Measurements from ENCODE around the gene EGFL6. TPM values are rescaled to one million over a fixed set of nuclear protein-coding genes. Genes with fewer than 3 reads are reported as not detected.

The EGFL6 gene
- total and polyA plus RNA-seq, 12 donors: 1.00 TPM; not detected in 11

GRCh38 chrX:13538414-13538813, 31.0 kb upstream of the EGFL6 start:
- H3K9me3 ChIP-seq (replicated peaks in 1 of 3): no peaks in the 10 kb centered on the region
- WGBS, 4 donors: 73 to 96% (median 86%) methylated on average over 3 of the region's 3 CpGs
- no peak for DNase-seq
- H3K4me1 ChIP-seq (replicated peaks in 1 of 2): no peaks in the 10 kb centered on the region
- H3K27ac ChIP-seq: no peak overlapping the region
- no peak overlapping the region for H3K4me3 ChIP-seq
- TF ChIP-seq CTCF (IDR thresholded peaks at IDR 0.05) (no peak), POLR2A (IDR thresholded peaks at IDR 0.05) (no peak)
- H3K36me3 ChIP-seq (replicated peaks in 1 of 2): no peaks in the 10 kb centered on the region
- peaks cover 16% of the 10 kb centered on the region for H3K27me3 ChIP-seq
- intact Hi-C loops (cut with DNase I): no loop called here

GRCh38 chrX:13540602-13541001, 28.8 kb upstream of the EGFL6 start:
- no peak for TF ChIP-seq CTCF (IDR thresholded peaks at IDR 0.05)
- TF ChIP-seq POLR2A (IDR thresholded peaks at IDR 0.05): no peak
- no peaks in the 10 kb centered on the region for H3K36me3 ChIP-seq (replicated peaks in 1 of 2)
- no peak overlapping the region for H3K4me3 ChIP-seq
- intact Hi-C loops (cut with DNase I): no loop called here
- H3K27me3 ChIP-seq: peaks cover 20% of the 10 kb centered on the region
- H3K27ac ChIP-seq: no peak overlapping the region
- WGBS, 4 donors: 68 to 79% (median 77%) methylated on average over 2 of the region's 2 CpGs
- H3K4me1 ChIP-seq (replicated peaks in 1 of 2): no peaks in the 10 kb centered on the region
- no peak for DNase-seq
- no peaks in the 10 kb centered on the region for H3K9me3 ChIP-seq (replicated peaks in 1 of 3)

- Histone ChIP-seq H3K27me3 (peaks cover 27% of the 10 kb centered on the region), H3K27ac (no peak overlapping the region), H3K4me1 (replicated peaks in 1 of 2) (no peaks in the 10 kb centered on the region), H3K36me3 (replicated peaks in 1 of 2) (no peaks in the 10 kb centered on the region), H3K4me3 (no peak overlapping the region), H3K9me3 (replicated peaks in 1 of 3) (no peaks in the 10 kb centered on the region)
- no peak for DNase-seq
- TF ChIP-seq CTCF (IDR thresholded peaks at IDR 0.05) (no peak), POLR2A (IDR thresholded peaks at IDR 0.05) (no peak)
- intact Hi-C loops (cut with DNase I): no loop called here
- WGBS, 4 donors: 51 to 83% (median 69%) methylated on average over 2 of the region's 2 CpGs
Measured at GRCh38 chrX:13545726-13546125, 23.7 kb upstream of the EGFL6 start.

- intact Hi-C loops (cut with DNase I): no loop called here
- H3K27me3 ChIP-seq: peaks cover 24% of the 10 kb centered on the region
- no peaks in the 10 kb centered on the region for H3K36me3 ChIP-seq (replicated peaks in 1 of 2)
- no peaks in the 10 kb centered on the region for H3K4me1 ChIP-seq (replicated peaks in 1 of 2)
- no peak overlapping the region for H3K27ac ChIP-seq
- DNase-seq: no peak
- TF ChIP-seq POLR2A (IDR thresholded peaks at IDR 0.05): no peak
- no peaks in the 10 kb centered on the region for H3K9me3 ChIP-seq (replicated peaks in 1 of 3)
- H3K4me3 ChIP-seq: no peak overlapping the region
Measured at GRCh38 chrX:13547671-13548070, 21.7 kb upstream of the EGFL6 start.

GRCh38 chrX:13550346-13550745, 19.1 kb upstream of the EGFL6 start:
- Histone ChIP-seq H3K36me3 (replicated peaks in 1 of 2) (no peaks in the 10 kb centered on the region), H3K9me3 (replicated peaks in 1 of 3) (no peaks in the 10 kb centered on the region), H3K4me3 (no peak overlapping the region), H3K27ac (no peak overlapping the region), H3K4me1 (replicated peaks in 1 of 2) (no peaks in the 10 kb centered on the region), H3K27me3 (peaks cover 19% of the 10 kb centered on the region)
- no peak for DNase-seq
- no peak for TF ChIP-seq POLR2A (IDR thresholded peaks at IDR 0.05)
- intact Hi-C loops (cut with DNase I): no loop called here
